Peyer's patch (tissue), 4 donors: ENCODE measurements around the gene ORC5. TPM values are rescaled to one million over a fixed set of nuclear protein-coding genes. Genes with fewer than 3 reads are reported as not detected.

ENCODE experiments used
- DNase-seq, 3 donors: peaks; one replicate each; pipeline ENCODE4 v3.0.0-alpha.2; 2017 to 2019
- H3K27ac ChIP-seq, 4 donors: fragments of 200-600 bp; sonication (generic); one replicate each; pipeline ENCODE4 v1.5.1; 2016 to 2019
- H3K27me3 ChIP-seq, 2 donors: fragments of 200-600 bp; sonication (generic); one replicate each; pipeline ENCODE4 v1.5.1; 2019
- H3K36me3 ChIP-seq, 3 donors: fragments of 200-600 bp; sonication (generic); one replicate each; pipeline ENCODE4 v1.5.1; 2016 to 2019
- H3K4me1 ChIP-seq, 4 donors: fragments of 200-600 bp; sonication (generic); one replicate each; pipeline ENCODE4 v1.5.1; 2016 to 2019
- H3K4me3 ChIP-seq, 4 donors: fragments of 200-600 bp; sonication (generic); 1 replicate in 3 of 4; 2 replicates in 1 of 4; pipeline ENCODE4 v1.5.1; 2016 to 2019; ENCODE audit warnings: mild to moderate bottlenecking in 1 of 4
- H3K9me3 ChIP-seq, 4 donors: fragments of 200-600 bp; sonication (generic); one replicate each; pipeline ENCODE4 v1.5.1; 2016 to 2019; ENCODE audit warnings: mild to moderate bottlenecking in 1 of 4
- CTCF ChIP-seq, 6 experiments: fragments of 450-650 bp in 4 of 6; fragments of 200-600 bp in 2 of 6; sonication (generic) in 1 of 6; IDR thresholded peaks; one replicate each; pipeline ENCODE4 v1.5.1; 2017 to 2019; ENCODE audit warnings: antibody characterized with exemption in 6 of 6, mild to moderate bottlenecking in 3 of 6, moderate library complexity in 1 of 6
- POLR2A ChIP-seq, 2 donors: fragments of 450-650 bp; IDR thresholded peaks; one replicate each; pipeline ENCODE4 v1.5.1; 2017; ENCODE audit warnings: antibody characterized with exemption in 2 of 2, mild to moderate bottlenecking in 2 of 2, moderate library complexity in 2 of 2
- total RNA-seq, 4 donors: library from RNA; depleted of rRNA; stranded (reverse); fragments of >200 nt; gene quantifications; one replicate each; pipeline ENCODE4 v1.1.0, GENCODE V29; 2016

Gene ORC5
- total RNA-seq, 4 donors from 2014 or later: 10.7 to 41.2 (median 18.0) TPM

- no peaks in the 10 kb centered on the region for H3K27me3 ChIP-seq
- no peak for TF ChIP-seq CTCF (IDR thresholded peaks at IDR 0.05)
- no peak for TF ChIP-seq POLR2A (IDR thresholded peaks at IDR 0.05)
- H3K4me3 ChIP-seq: no peak overlapping the region
- H3K27ac ChIP-seq: no peak overlapping the region
- H3K4me1 ChIP-seq: no peaks in the 10 kb centered on the region
- H3K9me3 ChIP-seq: no peaks in the 10 kb centered on the region
- DNase-seq: no peak
- peaks cover 0 to 32% (median 0%) of the 10 kb centered on the region in 3 donors for H3K36me3 ChIP-seq
Measured at GRCh38 chr7:104126411-104126841, 81.4 kb downstream of the ORC5 start.

GRCh38 chr7:104124893-104125477 lies 82.8 kb downstream of the ORC5 start:
- H3K4me1 ChIP-seq: no peaks in the 10 kb centered on the region
- H3K27me3 ChIP-seq: no peaks in the 10 kb centered on the region
- H3K36me3 ChIP-seq: peaks cover 0 to 24% (median 0%) of the 10 kb centered on the region in 3 donors
- H3K9me3 ChIP-seq: no peaks in the 10 kb centered on the region
- H3K27ac ChIP-seq: no peak overlapping the region
- DNase-seq: no peak
- TF ChIP-seq CTCF (IDR thresholded peaks at IDR 0.05): no peak
- no peak for TF ChIP-seq POLR2A (IDR thresholded peaks at IDR 0.05)
- H3K4me3 ChIP-seq: no peak overlapping the region

- H3K27ac ChIP-seq: no peak overlapping the region
- H3K36me3 ChIP-seq: peaks cover 0 to 21% (median 0%) of the 10 kb centered on the region in 3 donors
- no peaks in the 10 kb centered on the region for H3K9me3 ChIP-seq
- no peaks in the 10 kb centered on the region for H3K27me3 ChIP-seq
- no peak for TF ChIP-seq POLR2A (IDR thresholded peaks at IDR 0.05)
- no peak for TF ChIP-seq CTCF (IDR thresholded peaks at IDR 0.05)
- no peak overlapping the region for H3K4me3 ChIP-seq
- no peaks in the 10 kb centered on the region for H3K4me1 ChIP-seq
- no peak for DNase-seq
Measured at GRCh38 chr7:104124469-104124868, 83.3 kb downstream of the ORC5 start.

GRCh38 chr7:104123786-104124185 lies 84.0 kb downstream of the ORC5 start:
- H3K36me3 ChIP-seq: peaks cover 0 to 21% (median 0%) of the 10 kb centered on the region in 3 donors
- H3K9me3 ChIP-seq: no peaks in the 10 kb centered on the region
- DNase-seq: no peak
- no peak for TF ChIP-seq POLR2A (IDR thresholded peaks at IDR 0.05)
- no peak for TF ChIP-seq CTCF (IDR thresholded peaks at IDR 0.05)
- no peaks in the 10 kb centered on the region for H3K4me1 ChIP-seq
- no peak overlapping the region for H3K27ac ChIP-seq
- no peak overlapping the region for H3K4me3 ChIP-seq
- H3K27me3 ChIP-seq: no peaks in the 10 kb centered on the region

GRCh38 chr7:104113788-104114187 lies 94.0 kb downstream of the ORC5 start:
- no peak for DNase-seq
- Histone ChIP-seq H3K4me1 (no peaks in the 10 kb centered on the region), H3K27ac (no peak overlapping the region), H3K9me3 (no peaks in the 10 kb centered on the region), H3K27me3 (no peaks in the 10 kb centered on the region), H3K36me3 (no peaks in the 10 kb centered on the region), H3K4me3 (no peak overlapping the region)
- TF ChIP-seq CTCF (IDR thresholded peaks at IDR 0.05): no peak
- TF ChIP-seq POLR2A (IDR thresholded peaks at IDR 0.05): no peak

- no peaks in the 10 kb centered on the region for H3K4me1 ChIP-seq
- H3K27me3 ChIP-seq: no peaks in the 10 kb centered on the region
- no peak overlapping the region for H3K27ac ChIP-seq
- TF ChIP-seq POLR2A (IDR thresholded peaks at IDR 0.05): no peak
- TF ChIP-seq CTCF (IDR thresholded peaks at IDR 0.05): no peak
- H3K36me3 ChIP-seq: no peaks in the 10 kb centered on the region
- DNase-seq: no peak
- no peak overlapping the region for H3K4me3 ChIP-seq
- H3K9me3 ChIP-seq: no peaks in the 10 kb centered on the region
Measured at GRCh38 chr7:104112623-104113022, 95.2 kb downstream of the ORC5 start.
